ENCODE results near the gene CSTB.
A peak's percentile ranks its signal among the peaks of the same experiment; 100 is the strongest.

The CSTB gene

DNA sequence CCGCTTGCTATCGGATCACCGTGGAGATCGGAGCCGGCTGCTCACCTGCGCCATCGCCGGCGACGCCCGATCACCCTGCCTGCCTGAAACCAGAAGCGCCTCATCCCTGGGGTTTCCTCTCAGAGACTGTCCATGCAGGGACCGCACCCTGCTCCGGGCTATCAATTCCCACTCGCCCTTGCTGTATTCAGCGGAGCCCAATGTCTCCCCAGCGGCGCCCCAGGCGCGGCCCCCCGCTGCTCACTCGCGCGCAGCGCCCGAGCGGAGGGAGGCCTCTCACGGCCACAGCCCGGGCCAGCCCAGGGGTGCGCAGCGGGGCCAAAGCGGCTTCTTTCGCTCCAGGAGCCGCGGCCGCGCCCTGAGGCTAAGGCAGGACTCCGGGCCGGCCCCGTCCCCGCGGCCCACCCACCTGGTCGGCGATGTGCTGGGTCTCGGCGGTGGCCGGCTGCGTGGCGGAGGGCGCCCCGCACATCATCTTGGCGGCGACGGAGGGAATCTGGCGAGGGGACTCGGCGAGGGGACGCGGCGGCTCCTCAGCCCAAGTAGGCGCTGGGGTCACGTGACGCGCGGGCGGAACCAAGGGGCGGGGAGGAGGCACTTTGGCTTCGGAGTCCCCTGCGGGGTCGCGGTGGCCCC lies at the start of gene CSTB (continued):
- TF ChIP-seq, protein P1, sequence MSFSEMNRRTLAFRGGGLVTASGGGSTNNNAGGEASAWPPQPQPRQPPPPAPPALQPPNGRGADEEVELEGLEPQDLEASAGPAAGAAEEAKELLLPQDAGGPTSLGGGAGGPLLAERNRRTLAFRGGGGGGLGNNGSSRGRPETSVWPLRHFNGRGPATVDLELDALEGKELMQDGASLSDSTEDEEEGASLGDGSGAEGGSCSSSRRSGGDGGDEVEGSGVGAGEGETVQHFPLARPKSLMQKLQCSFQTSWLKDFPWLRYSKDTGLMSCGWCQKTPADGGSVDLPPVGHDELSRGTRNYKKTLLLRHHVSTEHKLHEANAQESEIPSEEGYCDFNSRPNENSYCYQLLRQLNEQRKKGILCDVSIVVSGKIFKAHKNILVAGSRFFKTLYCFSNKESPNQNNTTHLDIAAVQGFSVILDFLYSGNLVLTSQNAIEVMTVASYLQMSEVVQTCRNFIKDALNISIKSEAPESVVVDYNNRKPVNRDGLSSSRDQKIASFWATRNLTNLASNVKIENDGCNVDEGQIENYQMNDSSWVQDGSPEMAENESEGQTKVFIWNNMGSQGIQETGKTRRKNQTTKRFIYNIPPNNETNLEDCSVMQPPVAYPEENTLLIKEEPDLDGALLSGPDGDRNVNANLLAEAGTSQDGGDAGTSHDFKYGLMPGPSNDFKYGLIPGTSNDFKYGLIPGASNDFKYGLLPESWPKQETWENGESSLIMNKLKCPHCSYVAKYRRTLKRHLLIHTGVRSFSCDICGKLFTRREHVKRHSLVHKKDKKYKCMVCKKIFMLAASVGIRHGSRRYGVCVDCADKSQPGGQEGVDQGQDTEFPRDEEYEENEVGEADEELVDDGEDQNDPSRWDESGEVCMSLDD (tag by site-specific recombination; IDR thresholded peaks at IDR 0.05) = no peak
- TF ChIP-seq ZNF239 (tag by site-specific recombination; IDR thresholded peaks at IDR 0.05) = no peak
- no peak for TF ChIP-seq SCRT2 (tag by site-specific recombination; IDR thresholded peaks at IDR 0.05)
- TF ChIP-seq ZNF23 (tag by site-specific recombination; IDR thresholded peaks at IDR 0.05; ENCODE audit: borderline replicate concordance) = no peak
- no peak for TF ChIP-seq REPIN1 (tag by site-specific recombination; IDR thresholded peaks at IDR 0.05; ENCODE audit: low read depth)
- no peak for TF ChIP-seq ZSCAN18 (tag by site-specific recombination; IDR thresholded peaks at IDR 0.05)
- no peak for TF ChIP-seq ZNF707 (tag by site-specific recombination; IDR thresholded peaks at IDR 0.05)
- no peak for TF ChIP-seq ZNF623 (tag by site-specific recombination; IDR thresholded peaks at IDR 0.05)
- no peak for TF ChIP-seq ZNF473 (tag by site-specific recombination; IDR thresholded peaks at IDR 0.05)
- no peak for TF ChIP-seq ZNF16 (tag by site-specific recombination; IDR thresholded peaks at IDR 0.05; ENCODE audit: low read depth)
- TF ChIP-seq TRIM28 (IDR thresholded peaks at IDR 0.05; ENCODE audit: borderline replicate concordance, low read length) = no peak
- TF ChIP-seq YY2 (tag by site-specific recombination; IDR thresholded peaks at IDR 0.05) = no peak
- no peak for TF ChIP-seq ZNF610 (tag by site-specific recombination; IDR thresholded peaks at IDR 0.05; ENCODE audit: borderline replicate concordance)
- no peak for TF ChIP-seq ZNF704 (tag by site-specific recombination; IDR thresholded peaks at IDR 0.05)
- no peak for TF ChIP-seq ZNF157 (tag by site-specific recombination; IDR thresholded peaks at IDR 0.05)
- TF ChIP-seq ZNF174 (tag by site-specific recombination; IDR thresholded peaks at IDR 0.05) = no peak
- no peak; the same call in 1 of the 2 replicates for TF ChIP-seq WT1 (tag by site-specific recombination; IDR thresholded peaks at IDR 0.05)
- TF ChIP-seq KLF8 (tag by site-specific recombination; IDR thresholded peaks at IDR 0.05) = peak; percentile 38
- TF ChIP-seq ZBTB20 (tag by site-specific recombination; IDR thresholded peaks at IDR 0.05) = peak; percentile 66; the same call in 1 of the 2 replicates
- TF ChIP-seq ZFP37 (tag by site-specific recombination; IDR thresholded peaks at IDR 0.05) = no peak
- TF ChIP-seq ZNF132 (tag by site-specific recombination; IDR thresholded peaks at IDR 0.05; ENCODE audit: borderline replicate concordance) = no peak
- TF ChIP-seq, protein P2, sequence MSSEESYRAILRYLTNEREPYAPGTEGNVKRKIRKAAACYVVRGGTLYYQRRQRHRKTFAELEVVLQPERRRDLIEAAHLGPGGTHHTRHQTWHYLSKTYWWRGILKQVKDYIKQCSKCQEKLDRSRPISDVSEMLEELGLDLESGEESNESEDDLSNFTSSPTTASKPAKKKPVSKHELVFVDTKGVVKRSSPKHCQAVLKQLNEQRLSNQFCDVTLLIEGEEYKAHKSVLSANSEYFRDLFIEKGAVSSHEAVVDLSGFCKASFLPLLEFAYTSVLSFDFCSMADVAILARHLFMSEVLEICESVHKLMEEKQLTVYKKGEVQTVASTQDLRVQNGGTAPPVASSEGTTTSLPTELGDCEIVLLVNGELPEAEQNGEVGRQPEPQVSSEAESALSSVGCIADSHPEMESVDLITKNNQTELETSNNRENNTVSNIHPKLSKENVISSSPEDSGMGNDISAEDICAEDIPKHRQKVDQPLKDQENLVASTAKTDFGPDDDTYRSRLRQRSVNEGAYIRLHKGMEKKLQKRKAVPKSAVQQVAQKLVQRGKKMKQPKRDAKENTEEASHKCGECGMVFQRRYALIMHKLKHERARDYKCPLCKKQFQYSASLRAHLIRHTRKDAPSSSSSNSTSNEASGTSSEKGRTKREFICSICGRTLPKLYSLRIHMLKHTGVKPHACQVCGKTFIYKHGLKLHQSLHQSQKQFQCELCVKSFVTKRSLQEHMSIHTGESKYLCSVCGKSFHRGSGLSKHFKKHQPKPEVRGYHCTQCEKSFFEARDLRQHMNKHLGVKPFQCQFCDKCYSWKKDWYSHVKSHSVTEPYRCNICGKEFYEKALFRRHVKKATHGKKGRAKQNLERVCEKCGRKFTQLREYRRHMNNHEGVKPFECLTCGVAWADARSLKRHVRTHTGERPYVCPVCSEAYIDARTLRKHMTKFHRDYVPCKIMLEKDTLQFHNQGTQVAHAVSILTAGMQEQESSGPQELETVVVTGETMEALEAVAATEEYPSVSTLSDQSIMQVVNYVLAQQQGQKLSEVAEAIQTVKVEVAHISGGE (tag by site-specific recombination; conservative IDR thresholded peaks at IDR 0.05; ENCODE audit: low read depth) = no peak
- TF ChIP-seq ZNF658 (tag by site-specific recombination; IDR thresholded peaks at IDR 0.05) = no peak
- peak; percentile 97 for TF ChIP-seq ZBTB8A (tag by site-specific recombination; IDR thresholded peaks at IDR 0.05)
- TF ChIP-seq GFI1B (tag by site-specific recombination; IDR thresholded peaks at IDR 0.05) = no peak
- no peak for TF ChIP-seq ZNF366 (tag by site-specific recombination; conservative IDR thresholded peaks at IDR 0.05)
- TF ChIP-seq KLF7 (tag by site-specific recombination; IDR thresholded peaks at IDR 0.05; ENCODE audit: borderline replicate concordance) = no peak
- TF ChIP-seq IKZF3 (tag by site-specific recombination; IDR thresholded peaks at IDR 0.05) = peak; percentile 21; the same call in 1 of the 2 replicates
- no peak for TF ChIP-seq ZNF140 (tag by site-specific recombination; IDR thresholded peaks at IDR 0.05)
- no peak for TF ChIP-seq ZNF169 (tag by site-specific recombination; IDR thresholded peaks at IDR 0.05)
- no peak for TF ChIP-seq MYNN (tag by site-specific recombination; IDR thresholded peaks at IDR 0.05; ENCODE audit: borderline replicate concordance)
- TF ChIP-seq RBAK (tag by site-specific recombination; IDR thresholded peaks at IDR 0.05) = no peak
- no peak for TF ChIP-seq ZNF544 (tag by site-specific recombination; IDR thresholded peaks at IDR 0.05)
- TF ChIP-seq ZFP3 (tag by site-specific recombination; IDR thresholded peaks at IDR 0.05; ENCODE audit: low read depth) = no peak
- no peak for TF ChIP-seq ZNF311 (tag by site-specific recombination; IDR thresholded peaks at IDR 0.05; ENCODE audit: borderline replicate concordance)
